Left ventricle myocardium superior (tissue), 1 donor: ENCODE results near the gene RGS17. TPM values are rescaled to one million over a fixed set of nuclear protein-coding genes. Genes with fewer than 3 reads are reported as not detected.
"Not testable (repeated sequence)": the region's sequence is repeated elsewhere in the genome, so short reads cannot be mapped to it uniquely, and the experiment has no call there.

Source experiments
- ATAC-seq: fragments of 200-7000 bp; cut with Tn5 transposase; one replicate; pipeline ENCODE4 v1.9.1; 2020; ENCODE audit warnings: mild to moderate bottlenecking, moderate library complexity
- DNase-seq: peaks from one replicate; pipeline ENCODE4 v3.0.0-alpha.2; 2020
- intact Hi-C: fragments of 100-400 bp; cut with micrococcal nuclease; formaldehyde crosslinking; loops from one replicate; pipeline ENCODE4 v1.11.0; 2022
- total RNA-seq: library from RNA; stranded (reverse); fragmentation: NEBNext Ultra II Directional; extraction: Animal tissue kit (Norgen Biotek cat#: 25700); gene quantifications from one replicate; pipeline ENCODE4 v1.2.1, GENCODE V29; 2021
- donor health status: DM: no; HTN: yes; CAD: no; lungs with severe emphysema.

Gene RGS17
- total RNA-seq, 1 donor from 2014 or later = 0.05 TPM

DNA sequence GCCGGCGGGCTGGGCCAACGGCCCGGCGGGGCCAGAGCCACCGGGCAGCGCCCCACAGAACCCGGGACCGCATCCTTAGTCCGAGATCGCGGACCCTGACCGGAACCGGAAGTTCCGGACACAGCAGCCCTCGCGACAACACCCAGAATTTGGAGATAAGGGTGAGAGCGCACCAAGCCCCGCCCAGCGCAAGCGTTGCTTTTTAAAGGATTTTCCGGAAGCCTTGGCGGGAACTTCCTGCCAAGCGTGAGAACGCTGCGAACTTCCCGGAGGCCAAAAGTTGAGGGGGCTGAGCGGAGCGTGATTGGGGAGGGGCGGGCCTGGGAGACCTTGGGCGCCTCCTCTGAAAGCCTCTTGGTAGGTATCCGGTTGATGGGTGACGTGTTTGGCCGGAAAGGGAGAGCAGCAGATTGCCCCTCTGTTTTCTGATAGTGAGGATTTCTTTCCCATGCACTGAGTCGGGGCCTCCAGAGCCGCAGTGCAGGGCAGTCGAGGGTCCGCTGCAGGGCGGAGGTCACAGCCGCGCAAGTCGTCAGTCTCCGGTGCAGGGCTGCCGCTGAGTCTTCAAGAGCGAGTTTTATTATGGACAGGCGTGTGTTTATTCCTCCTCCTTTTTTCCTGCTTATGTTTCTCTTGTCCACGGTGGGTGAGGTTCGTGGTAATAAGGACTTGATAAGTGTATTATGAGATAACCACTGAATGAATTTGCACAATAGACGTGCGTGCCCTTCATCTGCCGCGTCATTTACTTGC, 128.3 kb downstream of the RGS17 start, which contains the start of gene MTRF1L:
MTRF1L (minus strand) TSS at position 97 of the 753 bp plus-strand sequence; CDS start at position 73, 24 bp downstream.
- ATAC-seq (peak; percentile 99), DNase-seq (peak; percentile 95)
- intact Hi-C loops = no loop called here

- intact Hi-C loops = no loop called here
- ATAC-seq = peak; percentile 5
Observed at GRCh38 chr6:153001767-153002612, 129.1 kb downstream of the RGS17 start.

GRCh38 chr6:153000790-153001189, 130.3 kb downstream of the RGS17 start:
- DNase-seq, ATAC-seq, intact Hi-C loops: not testable (repeated sequence)

More at GRCh38 chr6:153001767-153002612, 129.1 kb downstream of the RGS17 start:
- peak; percentile 20 for DNase-seq

- DNase-seq (no peak), ATAC-seq (no peak)
- intact Hi-C loops = no loop called here
Observed at GRCh38 chr6:153000243-153000642, 130.8 kb downstream of the RGS17 start.

DNA sequence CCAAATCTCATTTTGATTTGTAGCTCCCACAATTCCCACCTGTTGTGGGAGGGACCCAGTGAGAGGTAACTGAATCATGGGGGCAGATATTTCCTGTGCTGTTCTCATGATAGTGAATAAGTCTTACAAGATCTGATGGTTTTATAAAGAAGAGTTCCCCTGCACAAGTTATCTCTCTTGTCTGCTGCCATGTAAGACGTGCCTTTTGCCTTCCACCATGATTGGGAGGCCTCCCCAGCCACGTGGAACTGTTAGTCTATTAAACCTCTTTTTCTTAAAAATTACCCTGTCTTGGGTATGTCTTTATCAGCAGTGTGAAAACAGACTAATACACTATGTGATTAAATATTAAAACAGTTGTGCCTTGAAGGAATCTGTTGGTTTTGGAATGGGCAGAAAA, 131.5 kb downstream of the RGS17 start:
- ATAC-seq, DNase-seq, intact Hi-C loops: not testable (repeated sequence)

DNA sequence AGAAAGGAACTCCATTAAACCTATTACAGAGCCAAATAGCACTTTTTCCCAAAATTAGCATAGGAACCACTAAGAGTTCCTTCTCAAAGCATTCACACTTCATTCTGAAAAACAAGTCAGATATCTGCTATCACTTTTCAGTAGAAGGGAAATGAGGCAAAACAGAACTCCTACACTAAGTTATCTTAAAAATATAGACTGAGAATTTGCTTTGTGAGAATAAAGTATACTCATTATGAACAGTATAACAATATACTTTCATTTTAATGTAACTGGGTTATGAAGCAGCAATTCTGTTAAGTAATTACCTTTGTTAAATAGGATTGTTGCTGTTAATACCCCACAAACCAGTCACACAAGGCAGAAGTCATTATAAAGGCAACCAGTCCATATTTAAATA, 137.2 kb downstream of the RGS17 start:
- DNase-seq = no peak
- no peak for ATAC-seq
- intact Hi-C loops = no loop called here

GRCh38 chr6:152993431-152993830, 137.7 kb downstream of the RGS17 start:
- ATAC-seq (no peak), DNase-seq (no peak)
- intact Hi-C loops = no loop called here

DNA sequence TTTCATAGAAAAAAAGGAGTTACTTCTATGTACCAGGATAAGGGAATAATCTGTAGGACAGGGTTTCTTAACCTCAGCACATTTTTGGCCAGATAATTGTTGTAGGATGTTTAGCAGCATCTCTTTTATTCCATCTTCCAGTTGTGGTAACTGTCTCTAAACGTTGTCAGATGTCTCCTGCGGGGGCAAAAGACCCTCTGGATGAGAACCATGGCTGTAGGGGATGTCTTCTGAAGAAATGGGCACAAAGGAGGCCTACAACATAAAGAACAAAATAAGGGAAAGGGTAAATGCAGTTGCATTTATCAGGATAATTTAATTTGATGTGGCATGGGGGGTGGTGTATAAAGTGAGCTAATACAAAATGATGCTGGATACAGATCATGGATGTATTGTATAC, 144.1 kb downstream of the RGS17 start:
- ATAC-seq (no peak), DNase-seq (no peak)
- intact Hi-C loops = no loop called here

GRCh38 chr6:152985300-152985699, 145.8 kb downstream of the RGS17 start:
- intact Hi-C loops, ATAC-seq, DNase-seq: not testable (repeated sequence)

GRCh38 chr6:152984513-152984872, 146.6 kb downstream of the RGS17 start:
- DNase-seq (no peak), ATAC-seq (no peak)
- intact Hi-C loops = no loop called here

- intact Hi-C loops = no loop called here
- DNase-seq (peak; percentile 85), ATAC-seq (peak; percentile 41)
Observed at GRCh38 chr6:152983637-152984512, 147.2 kb downstream of the RGS17 start.

- intact Hi-C loops = no loop called here
- ATAC-seq (peak; percentile 96), DNase-seq (peak; percentile 99)
Observed at GRCh38 chr6:152982904-152983636, 148.0 kb downstream of the RGS17 start, which contains the start of gene FBXO5. FBXO5 (minus strand) TSS chr6:152983041; CDS start chr6:152982959, 82 bp downstream.

- intact Hi-C loops = no loop called here
- peak; percentile 35 for DNase-seq
- no peak for ATAC-seq
Observed at GRCh38 chr6:152981989-152982903, 148.8 kb downstream of the RGS17 start.

DNA sequence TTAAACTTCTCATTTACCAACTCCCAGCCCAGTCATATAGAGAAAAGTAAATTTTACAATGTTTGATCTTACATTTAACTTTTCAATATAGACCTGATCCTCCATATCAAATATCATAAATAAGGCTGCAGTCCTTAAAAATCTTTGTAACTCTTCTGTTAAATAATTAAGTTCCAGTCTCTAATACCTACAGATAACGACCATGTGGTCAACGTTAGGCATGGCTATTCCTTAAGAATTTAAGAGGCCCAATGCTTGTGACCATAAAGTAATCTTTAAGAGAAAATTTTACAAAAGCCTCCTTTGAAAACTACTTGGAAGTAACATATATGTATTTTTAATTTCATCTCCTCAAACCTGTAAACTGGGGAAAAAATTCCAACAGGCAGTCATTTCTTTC, 149.9 kb downstream of the RGS17 start:
- no peak for DNase-seq
- ATAC-seq = no peak
- intact Hi-C loops = no loop called here

GRCh38 chr6:152980656-152981055, 150.4 kb downstream of the RGS17 start:
- no peak for DNase-seq
- intact Hi-C loops = no loop called here
- no peak for ATAC-seq

GRCh38 chr6:152979116-152979515, 152.0 kb downstream of the RGS17 start:
- intact Hi-C loops = no loop called here
- DNase-seq (no peak), ATAC-seq (no peak)

DNA sequence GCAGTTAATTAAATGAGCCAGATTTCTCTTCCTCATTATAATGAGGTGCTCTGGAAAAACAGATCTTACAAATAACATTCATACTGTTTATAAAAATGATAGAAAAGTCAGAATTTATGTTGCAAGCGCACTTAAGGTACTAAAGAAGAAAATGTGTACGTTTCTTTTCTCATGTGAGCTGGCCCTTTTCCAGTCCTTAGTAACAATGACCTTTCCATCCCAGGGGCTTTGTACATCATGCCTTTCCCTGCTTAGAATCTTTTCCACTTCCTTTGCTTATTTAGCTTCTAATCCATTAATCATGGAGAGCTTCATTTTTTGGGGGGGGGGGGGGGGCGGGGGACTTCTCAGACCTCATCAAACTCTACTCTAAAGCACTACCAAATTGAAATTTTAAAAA, 153.0 kb downstream of the RGS17 start:
- DNase-seq (no peak), ATAC-seq (no peak)
- intact Hi-C loops = no loop called here

DNA sequence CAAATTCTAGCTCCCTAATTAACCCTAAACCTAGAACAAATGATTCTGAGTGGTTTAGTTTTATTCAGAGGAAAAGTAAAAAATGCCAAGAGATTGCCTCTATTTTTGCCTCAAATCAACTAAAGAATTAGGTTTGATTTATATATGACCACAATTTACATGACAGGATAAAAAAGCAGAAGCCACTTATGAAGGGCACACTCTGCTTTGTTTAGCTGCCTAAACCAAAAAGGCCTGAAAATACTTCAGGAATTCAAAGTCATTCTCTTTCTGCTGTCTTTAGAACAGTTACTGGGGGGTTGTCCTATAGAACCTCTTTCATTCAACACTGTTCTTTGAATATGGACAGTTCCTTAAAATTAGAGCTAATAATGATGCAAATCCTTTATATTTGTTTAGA, 153.5 kb downstream of the RGS17 start:
- intact Hi-C loops = no loop called here
- no peak for DNase-seq
- no peak for ATAC-seq
